Skin of body (tissue), 2 donors: ENCODE data around the gene SV2A. TPM values are rescaled to one million over a fixed set of nuclear protein-coding genes. Genes with fewer than 3 reads are reported as not detected.

Experiments
- DNase-seq: peaks from one replicate; lab custom pipeline; 2025; lab: John Stamatoyannopoulos, UW
- total RNA-seq: library from RNA; depleted of rRNA; stranded (reverse); fragments of >200 nt; gene quantifications from one replicate; pipeline ENCODE4 v1.2.3, GENCODE V29; 2014

The SV2A gene
- total RNA-seq, 1 donor from 2014 or later: 1.1 TPM

- DNase-seq: no peak
Measured at GRCh38 chr1:149931212-149931790, 13.7 kb upstream of the SV2A start.

- DNase-seq: no peak
Measured at GRCh38 chr1:149929856-149930255, 12.2 kb upstream of the SV2A start.

GRCh38 chr1:149928401-149928724 lies 10.7 kb upstream of the SV2A start:
- DNase-seq: no peak

GRCh38 chr1:149927563-149928400 lies 10.1 kb upstream of the SV2A start, which contains the start of gene SF3B4:
TSS of gene SF3B4 (minus strand) at chr1:149927803. CDS start at chr1:149927759, 44 bp downstream.
- DNase-seq: peak; percentile 89

GRCh38 chr1:149927056-149927562 lies 9.5 kb upstream of the SV2A start:
- DNase-seq: no peak

GRCh38 chr1:149926296-149926695 lies 8.7 kb upstream of the SV2A start:
- no peak for DNase-seq

GRCh38 chr1:149925751-149926150 lies 8.1 kb upstream of the SV2A start:
- no peak for DNase-seq

- no peak for DNase-seq
Measured at GRCh38 chr1:149925345-149925744, 7.7 kb upstream of the SV2A start.

GRCh38 chr1:149923626-149924025 lies 6.0 kb upstream of the SV2A start:
- DNase-seq: no peak

- DNase-seq: no peak
Measured at GRCh38 chr1:149916898-149917252, 769 bp downstream of the SV2A start.

- DNase-seq: no peak
Measured at GRCh38 chr1:149916193-149916897, 1.3 kb downstream of the SV2A start.

GRCh38 chr1:149915429-149916192 lies 2.0 kb downstream of the SV2A start:
- DNase-seq: no peak

- no peak for DNase-seq
Measured at GRCh38 chr1:149914545-149914944, 3.1 kb downstream of the SV2A start.

- no peak for DNase-seq
Measured at GRCh38 chr1:149906570-149907075, 11.0 kb downstream of the SV2A start.

GRCh38 chr1:149903836-149904491 lies 13.7 kb downstream of the SV2A start:
- no peak for DNase-seq

- peak; percentile 89 for DNase-seq
Measured at GRCh38 chr1:149899460-149900284, 18.0 kb downstream of the SV2A start, which contains the start of gene BOLA1. TSS of gene BOLA1 (plus strand) at chr1:149899568. CDS start at chr1:149900060, 492 bp downstream.

- DNase-seq: no peak
Measured at GRCh38 chr1:149896575-149896974, 21.1 kb downstream of the SV2A start.

- DNase-seq: no peak
Measured at GRCh38 chr1:149888999-149889289, 28.7 kb downstream of the SV2A start.

GRCh38 chr1:149888247-149888998 lies 29.2 kb downstream of the SV2A start:
- DNase-seq: peak; percentile 95
